ENCODE data around the gene GGA2.
A peak's percentile ranks its signal among the peaks of the same experiment; 100 is the strongest.

Gene GGA2

GRCh38 chr16:23510164-23510914, at the start of gene GGA2:
TSS of gene GGA2 (minus strand) at chr16:23510494. CDS start at chr16:23510411, 83 bp downstream.
- no peak for TF ChIP-seq CTCF (IDR thresholded peaks at IDR 0.05)

- TF ChIP-seq CTCF (IDR thresholded peaks at IDR 0.05): no peak
These were observed 47.7 kb upstream of the GGA2 start for GRCh38 chr16:23557779-23558702.

DNA sequence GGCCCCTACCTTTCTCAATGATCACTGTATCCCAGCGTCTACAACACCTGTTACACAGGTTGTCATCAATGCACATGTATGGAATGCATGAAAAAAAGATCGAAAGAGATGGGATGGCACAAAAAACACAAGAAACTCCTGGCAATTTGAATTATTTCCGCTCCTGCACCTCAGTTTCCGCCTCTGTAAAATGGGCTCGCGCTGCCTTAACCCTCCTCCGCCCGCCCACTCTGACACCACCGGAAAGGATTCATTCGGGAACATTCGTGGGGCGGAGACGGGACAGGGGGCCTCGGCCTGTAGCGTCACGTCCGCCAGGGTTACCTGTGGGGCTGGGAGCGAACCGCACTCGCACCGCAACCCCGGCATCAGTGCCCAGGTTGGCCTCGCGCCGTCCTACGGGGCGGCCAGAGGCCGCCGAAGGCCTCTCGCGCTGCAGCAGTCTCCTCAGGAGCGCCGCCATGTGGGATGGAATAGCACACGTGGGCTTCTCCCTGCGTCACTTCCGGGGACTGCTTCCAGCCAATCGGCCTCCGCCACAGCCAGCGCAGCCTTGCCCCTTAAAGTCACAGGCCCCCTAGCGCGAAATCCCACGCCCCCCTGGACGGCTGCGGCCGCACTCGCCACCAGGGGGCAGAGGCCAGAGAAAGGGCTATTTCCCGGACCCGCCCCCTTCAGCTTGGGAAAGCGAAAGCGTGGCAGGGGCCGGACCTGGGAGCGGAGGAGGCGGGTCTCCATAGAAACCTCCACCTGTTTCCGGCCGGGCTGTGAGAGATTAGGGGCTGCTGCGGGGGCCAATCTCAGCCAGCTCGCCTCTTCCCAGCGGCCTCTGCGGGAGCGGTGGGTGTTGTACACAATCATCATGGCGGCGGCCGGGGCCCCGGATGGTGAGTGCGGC, 46.8 kb upstream of the GGA2 start, which contains the start of the genes EARS2 and UBFD1:
Gene EARS2 (minus strand): TSS at position 470 of the 898 bp plus-strand sequence. CDS start 7 bp downstream, at position 463.
Gene UBFD1 (plus strand): TSS at position 847 of the 898 bp plus-strand sequence. CDS start 16 bp downstream, at position 863.
- peak; percentile 94 for TF ChIP-seq CTCF (IDR thresholded peaks at IDR 0.05)

GRCh38 chr16:23554536-23554935, 44.2 kb upstream of the GGA2 start:
- no peak for TF ChIP-seq CTCF (IDR thresholded peaks at IDR 0.05)

GRCh38 chr16:23552161-23552560, 41.9 kb upstream of the GGA2 start:
- TF ChIP-seq CTCF (IDR thresholded peaks at IDR 0.05): no peak

DNA sequence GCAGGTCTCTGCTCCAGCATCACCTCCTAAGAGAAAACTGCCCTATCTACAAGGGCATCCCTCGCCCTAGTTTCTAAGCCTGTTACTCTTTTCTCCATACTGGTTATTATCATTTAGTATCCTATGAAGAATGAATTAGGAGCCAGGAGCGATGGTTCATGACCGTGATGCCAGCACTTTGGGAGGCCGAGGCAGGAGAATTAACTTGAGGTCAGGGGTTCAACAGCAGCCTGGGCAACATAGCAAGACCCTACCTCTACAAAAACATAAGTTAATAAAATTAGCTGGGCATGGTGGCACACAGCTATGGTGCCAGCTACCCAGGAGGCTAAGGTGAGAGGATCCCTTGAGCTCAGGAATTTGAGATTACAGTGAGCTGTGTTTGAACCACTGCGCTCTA, 39.6 kb upstream of the GGA2 start:
- TF ChIP-seq CTCF (IDR thresholded peaks at IDR 0.05): no peak

GRCh38 chr16:23544436-23544835, 34.1 kb upstream of the GGA2 start:
- TF ChIP-seq CTCF (IDR thresholded peaks at IDR 0.05): no peak

All from LNCAP (cell line).